Measurements from ENCODE around the gene KCNK18.

DNA sequence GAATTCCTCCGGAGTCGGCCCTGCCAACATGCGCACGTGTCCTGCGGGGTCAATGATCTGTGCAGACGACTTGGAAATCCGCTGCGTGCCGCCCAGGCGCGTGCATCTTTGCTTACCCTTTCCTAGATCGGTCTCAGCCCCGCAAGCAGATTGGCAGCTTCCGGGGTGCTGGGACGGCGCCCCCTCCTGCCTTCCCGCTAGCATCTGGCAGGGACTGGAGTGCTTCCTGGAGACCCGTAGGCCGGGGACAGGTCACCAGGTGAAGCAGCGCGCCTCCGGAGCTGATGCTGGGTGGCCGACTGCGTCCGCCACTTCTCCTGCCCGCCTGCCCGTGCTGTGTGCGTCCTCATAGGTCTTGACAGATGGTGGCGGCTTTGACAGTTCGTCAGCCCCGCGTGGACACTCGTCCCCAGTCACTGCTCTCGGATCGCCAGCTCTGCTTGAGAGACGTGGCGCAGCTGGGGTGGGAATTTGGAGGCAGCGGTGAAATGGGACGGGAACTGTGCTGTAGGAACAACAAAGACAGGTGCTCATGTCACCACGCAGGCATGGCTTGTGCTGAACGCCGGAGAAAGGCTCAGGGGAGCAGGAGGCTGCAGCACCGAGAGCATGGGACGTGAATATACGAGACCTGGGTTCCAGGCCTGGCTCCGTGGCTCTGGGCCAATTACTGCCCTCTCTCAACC, 21.9 kb upstream of the KCNK18 start:
- no peak for TF ChIP-seq EZH2 (IDR thresholded peaks at IDR 0.05)
- TF ChIP-seq POLR2AphosphoS5 (IDR thresholded peaks at IDR 0.05; ENCODE audit: borderline replicate concordance, low read depth, low read length): no peak
